Measurements from ENCODE around the gene C11orf52.

C11orf52 gene

DNA sequence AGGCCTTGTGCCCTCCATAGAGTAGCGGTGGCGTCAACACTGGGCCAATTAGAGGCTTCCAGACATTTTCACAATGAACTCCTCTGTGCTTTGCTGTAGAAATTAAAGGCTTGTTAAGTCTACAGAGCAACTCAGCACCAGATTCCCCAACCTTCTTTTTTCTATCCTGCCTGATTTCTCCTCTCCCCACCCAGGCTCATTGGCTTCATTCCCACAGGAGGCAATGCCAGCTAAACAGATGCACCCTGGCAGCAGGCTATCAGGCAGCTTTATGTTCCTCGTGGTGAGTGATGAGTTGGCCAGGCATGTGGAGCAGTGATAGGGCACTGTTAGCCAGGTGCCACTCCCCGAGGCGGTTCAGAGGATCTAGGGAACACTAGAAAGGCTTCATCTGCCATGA, 23.2 kb downstream of the C11orf52 start:
- Histone ChIP-seq H3K9me3 (ENCODE audit: control insufficient read depth, insufficient read depth, low read depth, low read length) (no peaks in the 10 kb centered on the region), H3K27me3 (ENCODE audit: control insufficient read depth, insufficient read depth, low read length) (no peaks in the 10 kb centered on the region), H3K4me1 (ENCODE audit: control insufficient read depth, insufficient read depth, low read length) (peaks cover 27% of the 10 kb centered on the region), H3K27ac (ENCODE audit: low read depth, low read length) (no peak overlapping the region), H3K9ac (ENCODE audit: low read length) (no peak overlapping the region), H3K36me3 (ENCODE audit: control insufficient read depth, insufficient read depth, low read length) (no peaks in the 10 kb centered on the region), H3K4me3 (ENCODE audit: low read depth, low read length) (no peak overlapping the region)

DNA sequence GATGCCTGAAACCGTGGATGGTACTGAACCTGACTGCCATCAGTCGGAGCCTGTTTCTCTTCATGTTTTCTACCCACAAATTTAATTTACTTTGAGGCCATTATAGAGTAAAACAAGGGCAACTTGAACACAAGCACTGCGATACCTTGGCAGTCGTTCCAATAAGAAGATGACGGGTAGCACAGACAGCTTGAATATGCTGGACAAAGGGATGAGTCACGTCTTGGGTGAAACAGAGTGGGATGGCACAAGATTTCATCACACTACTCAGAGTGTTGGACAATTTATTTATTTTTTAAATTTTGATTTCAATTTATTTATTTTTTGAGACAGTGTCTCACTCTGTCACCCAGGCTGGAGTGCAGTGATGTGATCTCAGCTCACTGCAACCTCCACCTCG, 24.1 kb downstream of the C11orf52 start:
- H3K9me3 ChIP-seq (ENCODE audit: control insufficient read depth, insufficient read depth, low read depth, low read length): no peaks in the 10 kb centered on the region
- no peaks in the 10 kb centered on the region for H3K36me3 ChIP-seq (ENCODE audit: control insufficient read depth, insufficient read depth, low read length)
- no peak overlapping the region for H3K27ac ChIP-seq (ENCODE audit: low read depth, low read length)
- no peak overlapping the region for H3K4me3 ChIP-seq (ENCODE audit: low read depth, low read length)
- no peak overlapping the region for H3K9ac ChIP-seq (ENCODE audit: low read length)
- peaks cover 23% of the 10 kb centered on the region for H3K4me1 ChIP-seq (ENCODE audit: control insufficient read depth, insufficient read depth, low read length)
- no peaks in the 10 kb centered on the region for H3K27me3 ChIP-seq (ENCODE audit: control insufficient read depth, insufficient read depth, low read length)

GRCh38 chr11:111944139-111944538, 25.4 kb downstream of the C11orf52 start:
- no peaks in the 10 kb centered on the region for H3K27me3 ChIP-seq (ENCODE audit: control insufficient read depth, insufficient read depth, low read length)
- no peak overlapping the region for H3K4me3 ChIP-seq (ENCODE audit: low read depth, low read length)
- H3K27ac ChIP-seq (ENCODE audit: low read depth, low read length): no peak overlapping the region
- H3K36me3 ChIP-seq (ENCODE audit: control insufficient read depth, insufficient read depth, low read length): no peaks in the 10 kb centered on the region
- peaks cover 10% of the 10 kb centered on the region for H3K4me1 ChIP-seq (ENCODE audit: control insufficient read depth, insufficient read depth, low read length)
- no peaks in the 10 kb centered on the region for H3K9me3 ChIP-seq (ENCODE audit: control insufficient read depth, insufficient read depth, low read depth, low read length)
- H3K9ac ChIP-seq (ENCODE audit: low read length): no peak overlapping the region

DNA sequence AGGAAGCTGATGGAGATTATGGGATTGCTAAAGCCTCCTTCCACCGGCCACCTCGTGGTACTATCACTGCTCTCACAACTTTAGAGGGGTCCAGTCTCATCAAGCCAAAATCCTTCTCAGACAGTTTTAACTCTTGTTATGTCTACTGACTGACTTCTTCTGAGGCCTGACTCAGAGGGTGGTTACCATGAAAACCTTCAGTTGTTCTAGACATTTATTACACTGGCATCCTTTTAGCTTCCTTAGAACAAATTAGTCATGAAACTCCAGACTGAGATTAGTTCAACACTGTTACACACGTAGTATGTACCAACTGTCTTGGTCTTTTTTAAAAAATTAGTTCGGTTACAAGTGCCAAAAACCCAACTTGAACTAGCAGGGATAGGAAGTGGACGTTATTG, 25.9 kb downstream of the C11orf52 start:
- peaks cover 8% of the 10 kb centered on the region for H3K4me1 ChIP-seq (ENCODE audit: control insufficient read depth, insufficient read depth, low read length)
- no peaks in the 10 kb centered on the region for H3K9me3 ChIP-seq (ENCODE audit: control insufficient read depth, insufficient read depth, low read depth, low read length)
- no peaks in the 10 kb centered on the region for H3K27me3 ChIP-seq (ENCODE audit: control insufficient read depth, insufficient read depth, low read length)
- no peak overlapping the region for H3K4me3 ChIP-seq (ENCODE audit: low read depth, low read length)
- H3K27ac ChIP-seq (ENCODE audit: low read depth, low read length): no peak overlapping the region
- H3K36me3 ChIP-seq (ENCODE audit: control insufficient read depth, insufficient read depth, low read length): no peaks in the 10 kb centered on the region
- no peak overlapping the region for H3K9ac ChIP-seq (ENCODE audit: low read length)

DNA sequence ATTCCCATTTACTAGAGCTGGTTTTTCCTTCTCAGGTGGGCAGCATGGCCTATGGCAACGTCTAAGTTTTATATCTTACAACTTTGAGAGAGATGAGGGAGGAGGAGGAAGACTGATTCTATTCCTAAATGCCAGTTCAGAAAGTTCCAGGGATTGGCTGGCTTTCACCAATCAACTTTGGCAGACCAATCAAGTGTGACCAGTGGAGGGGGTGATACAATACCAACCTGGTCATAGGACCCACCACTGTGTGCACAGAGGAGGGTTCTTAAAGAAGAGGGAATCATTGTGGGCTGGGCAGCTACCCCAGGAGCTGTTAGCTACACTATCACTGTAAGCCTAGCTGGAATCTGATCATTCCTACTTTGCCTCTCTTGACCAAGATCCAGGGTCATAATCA, 26.5 kb downstream of the C11orf52 start:
- H3K9me3 ChIP-seq (ENCODE audit: control insufficient read depth, insufficient read depth, low read depth, low read length): no peaks in the 10 kb centered on the region
- no peak overlapping the region for H3K27ac ChIP-seq (ENCODE audit: low read depth, low read length)
- no peaks in the 10 kb centered on the region for H3K27me3 ChIP-seq (ENCODE audit: control insufficient read depth, insufficient read depth, low read length)
- H3K4me1 ChIP-seq (ENCODE audit: control insufficient read depth, insufficient read depth, low read length): peaks cover 8% of the 10 kb centered on the region
- H3K9ac ChIP-seq (ENCODE audit: low read length): no peak overlapping the region
- no peak overlapping the region for H3K4me3 ChIP-seq (ENCODE audit: low read depth, low read length)
- no peaks in the 10 kb centered on the region for H3K36me3 ChIP-seq (ENCODE audit: control insufficient read depth, insufficient read depth, low read length)

DNA sequence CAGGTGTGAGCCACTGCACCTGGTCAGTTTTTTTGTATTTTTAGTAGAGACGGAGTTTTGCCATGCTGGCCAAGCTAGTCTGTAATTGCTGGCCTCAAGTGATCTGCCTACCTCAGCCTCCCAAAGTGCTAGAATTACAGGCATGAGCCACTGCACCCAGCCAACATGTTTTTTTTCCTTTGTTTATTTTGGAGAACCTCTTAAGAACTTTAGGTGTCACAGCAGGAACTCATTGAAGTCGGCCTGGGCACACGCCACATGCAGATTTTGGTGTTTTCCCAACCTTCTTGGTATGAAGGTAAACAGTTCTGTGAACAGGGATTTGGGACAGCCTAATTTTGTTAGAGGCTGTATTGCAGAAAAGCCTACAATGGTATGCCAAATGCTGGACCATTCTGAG, 27.8 kb downstream of the C11orf52 start:
- H3K4me1 ChIP-seq (ENCODE audit: control insufficient read depth, insufficient read depth, low read length): peaks cover 8% of the 10 kb centered on the region
- peaks cover 1% of the 10 kb centered on the region for H3K9me3 ChIP-seq (ENCODE audit: control insufficient read depth, insufficient read depth, low read depth, low read length)
- H3K4me3 ChIP-seq (ENCODE audit: low read depth, low read length): no peak overlapping the region
- no peaks in the 10 kb centered on the region for H3K36me3 ChIP-seq (ENCODE audit: control insufficient read depth, insufficient read depth, low read length)
- no peaks in the 10 kb centered on the region for H3K27me3 ChIP-seq (ENCODE audit: control insufficient read depth, insufficient read depth, low read length)
- no peak overlapping the region for H3K9ac ChIP-seq (ENCODE audit: low read length)
- H3K27ac ChIP-seq (ENCODE audit: low read depth, low read length): no peak overlapping the region

GRCh38 chr11:111947143-111947542, 28.4 kb downstream of the C11orf52 start:
- no peak overlapping the region for H3K27ac ChIP-seq (ENCODE audit: low read depth, low read length)
- no peaks in the 10 kb centered on the region for H3K36me3 ChIP-seq (ENCODE audit: control insufficient read depth, insufficient read depth, low read length)
- no peak overlapping the region for H3K4me3 ChIP-seq (ENCODE audit: low read depth, low read length)
- peaks cover 5% of the 10 kb centered on the region for H3K9me3 ChIP-seq (ENCODE audit: control insufficient read depth, insufficient read depth, low read depth, low read length)
- H3K9ac ChIP-seq (ENCODE audit: low read length): no peak overlapping the region
- no peaks in the 10 kb centered on the region for H3K27me3 ChIP-seq (ENCODE audit: control insufficient read depth, insufficient read depth, low read length)
- peaks cover 8% of the 10 kb centered on the region for H3K4me1 ChIP-seq (ENCODE audit: control insufficient read depth, insufficient read depth, low read length)

GRCh38 chr11:111949519-111950426, 31.1 kb downstream of the C11orf52 start:
- H3K36me3 ChIP-seq (ENCODE audit: control insufficient read depth, insufficient read depth, low read length): no peaks in the 10 kb centered on the region
- H3K4me1 ChIP-seq (ENCODE audit: control insufficient read depth, insufficient read depth, low read length): peaks cover 4% of the 10 kb centered on the region; the same call in 1 of the 2 replicates
- no peak overlapping the region for H3K4me3 ChIP-seq (ENCODE audit: low read depth, low read length)
- H3K27me3 ChIP-seq (ENCODE audit: control insufficient read depth, insufficient read depth, low read length): no peaks in the 10 kb centered on the region
- peaks cover 5% of the 10 kb centered on the region for H3K9me3 ChIP-seq (ENCODE audit: control insufficient read depth, insufficient read depth, low read depth, low read length)
- no peak overlapping the region for H3K27ac ChIP-seq (ENCODE audit: low read depth, low read length)
- no peak overlapping the region for H3K9ac ChIP-seq (ENCODE audit: low read length)

DNA sequence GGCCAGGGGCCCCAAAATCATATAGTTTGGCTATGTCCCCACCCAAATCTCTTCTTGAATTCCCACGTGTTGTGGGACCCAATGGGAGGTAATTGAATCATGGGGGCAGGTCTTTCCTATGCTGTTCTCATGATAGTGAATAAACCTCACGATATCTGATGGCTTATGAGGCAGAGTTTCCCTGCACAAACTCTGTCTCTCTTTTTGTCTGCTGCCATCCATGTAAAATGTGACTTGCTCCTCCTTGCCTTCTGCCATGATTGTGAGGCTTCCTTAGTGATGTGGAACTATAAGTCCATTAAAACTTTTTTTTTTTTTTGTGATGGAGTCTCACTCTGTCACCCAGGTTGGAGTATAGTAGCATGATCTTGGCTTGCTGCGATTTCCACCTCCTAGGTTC, 32.9 kb downstream of the C11orf52 start:
- Histone ChIP-seq H3K9me3 (ENCODE audit: control insufficient read depth, insufficient read depth, low read depth, low read length) (peaks cover 5% of the 10 kb centered on the region), H3K27ac (ENCODE audit: low read depth, low read length) (no peak overlapping the region), H3K4me1 (ENCODE audit: control insufficient read depth, insufficient read depth, low read length) (peaks cover 3% of the 10 kb centered on the region; the same call in 1 of the 2 replicates), H3K27me3 (ENCODE audit: control insufficient read depth, insufficient read depth, low read length) (no peaks in the 10 kb centered on the region), H3K36me3 (ENCODE audit: control insufficient read depth, insufficient read depth, low read length) (no peaks in the 10 kb centered on the region), H3K4me3 (ENCODE audit: low read depth, low read length) (no peak overlapping the region), H3K9ac (ENCODE audit: low read length) (no peak overlapping the region)

DNA sequence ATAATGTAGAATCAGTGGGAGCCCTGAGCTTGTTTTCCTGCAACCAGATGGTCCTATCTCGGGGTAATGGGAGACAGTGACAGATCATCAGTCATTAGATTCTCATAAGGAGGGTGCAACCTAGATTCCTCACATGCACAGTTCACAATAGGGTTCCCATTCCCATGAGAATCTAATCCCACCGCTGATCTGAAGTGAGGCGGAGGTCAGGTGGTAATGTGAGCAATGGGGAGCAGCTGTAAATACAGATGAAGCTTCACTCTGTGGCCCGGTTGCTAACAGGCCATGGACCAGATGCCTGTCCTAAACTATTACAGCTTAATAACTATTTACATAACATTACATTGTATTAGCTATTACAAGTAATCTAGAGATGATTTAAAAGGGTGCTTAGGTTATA, 35.4 kb downstream of the C11orf52 start:
- Histone ChIP-seq H3K4me3 (ENCODE audit: low read depth, low read length) (no peak overlapping the region), H3K36me3 (ENCODE audit: control insufficient read depth, insufficient read depth, low read length) (peaks cover under 1% of the 10 kb centered on the region; the same call in 1 of the 2 replicates)

GRCh38 chr11:111957663-111958444, 39.1 kb downstream of the C11orf52 start:
- H3K27me3 ChIP-seq (ENCODE audit: control insufficient read depth, insufficient read depth, low read length): no peaks in the 10 kb centered on the region
- peaks cover 3% of the 10 kb centered on the region; the same call in 1 of the 2 replicates for H3K36me3 ChIP-seq (ENCODE audit: control insufficient read depth, insufficient read depth, low read length)
- peaks cover 11% of the 10 kb centered on the region for H3K9me3 ChIP-seq (ENCODE audit: control insufficient read depth, insufficient read depth, low read depth, low read length)
- peaks cover 14% of the 10 kb centered on the region for H3K4me1 ChIP-seq (ENCODE audit: control insufficient read depth, insufficient read depth, low read length)
- H3K9ac ChIP-seq (ENCODE audit: low read length): no peak overlapping the region
- no peak overlapping the region for H3K27ac ChIP-seq (ENCODE audit: low read depth, low read length)
- no peak overlapping the region for H3K4me3 ChIP-seq (ENCODE audit: low read depth, low read length)

More for the DNA sequence above, 35.4 kb downstream of the C11orf52 start:
- H3K4me1 ChIP-seq (ENCODE audit: control insufficient read depth, insufficient read depth, low read length): no peaks in the 10 kb centered on the region
- H3K9me3 ChIP-seq (ENCODE audit: control insufficient read depth, insufficient read depth, low read depth, low read length): peaks cover 16% of the 10 kb centered on the region
- no peaks in the 10 kb centered on the region for H3K27me3 ChIP-seq (ENCODE audit: control insufficient read depth, insufficient read depth, low read length)
- no peak overlapping the region for H3K27ac ChIP-seq (ENCODE audit: low read depth, low read length)
- no peak overlapping the region for H3K9ac ChIP-seq (ENCODE audit: low read length)

All from HUES6 (cell line).